HEK293 (cell line): ENCODE results near the gene BSCL2.

ENCODE experiments used
- CTCF ChIA-PET: fragments of 350-600 bp; formaldehyde crosslinking; extraction: SDS; loops from one replicate; lab custom pipeline; 2021; ENCODE audit warnings: antibody characterized with exemption; lab: Yijun Ruan, JAX
- POLR2A ChIA-PET: fragments of 300-600 bp; formaldehyde crosslinking; extraction: SDS; loops from one replicate; lab custom pipeline; 2020; ENCODE audit warnings: antibody characterized with exemption, inconsistent platforms; lab: Yijun Ruan, JAX
- H3K27ac ChIP-seq: fragments of 200-500 bp; sonication (Bioruptor generic); 2 replicates; pipeline ENCODE4 v1.5.1; 2014; ENCODE audit warnings: low read depth, low read length, control low read depth, inconsistent platforms; ENCODE audit errors: extremely low read depth
- H3K36me3 ChIP-seq, 2 experiments: fragments of 200-500 bp in 1 of 2; sonication (Bioruptor generic) in 1 of 2; 1 replicate in 1 of 2; 2 replicates in 1 of 2; pipeline ENCODE4 v1.5.1; 2014 to 2017; ENCODE audit warnings: inconsistent platforms in 2 of 2, low read length in 2 of 2; ENCODE audit not compliant: control insufficient read depth in 2 of 2, insufficient read depth in 1 of 2
- H3K4me1 ChIP-seq: fragments of 200-500 bp; sonication (Bioruptor generic); 2 replicates; pipeline ENCODE4 v1.5.1; 2014; ENCODE audit warnings: mild to moderate bottlenecking, low read length, inconsistent platforms; ENCODE audit not compliant: control insufficient read depth, insufficient read depth
- H3K4me3 ChIP-seq: 2 replicates; pipeline ENCODE4 v1.5.1; 2011; ENCODE audit warnings: low read depth, mild to moderate bottlenecking, control low read depth, low read length, moderate library complexity
- H3K9me3 ChIP-seq: fragments of 200-500 bp; sonication (Bioruptor generic); 2 replicates; pipeline ENCODE4 v1.5.1; 2014; ENCODE audit warnings: low read depth, low read length, inconsistent platforms; ENCODE audit not compliant: control insufficient read depth, insufficient read depth
- GLIS1 ChIP-seq: fragments of 450-650 bp; formaldehyde crosslinking; IDR thresholded peaks from 2 replicates; pipeline ENCODE4 v1.5.1; 2016; ENCODE audit warnings: missing biosample characterization, missing genetic modification characterization
- IKZF3 ChIP-seq: fragments of 450-650 bp; IDR thresholded peaks from 2 replicates; pipeline ENCODE4 v1.5.0; 2018; ENCODE audit warnings: missing biosample characterization, mild to moderate bottlenecking, missing genetic modification characterization, moderate library complexity
- KLF9 ChIP-seq: fragments of 450-650 bp; formaldehyde crosslinking; IDR thresholded peaks from 2 replicates; pipeline ENCODE4 v1.5.1; 2016; ENCODE audit warnings: missing biosample characterization, missing genetic modification characterization, low read depth
- SETDB1 ChIP-seq: IDR thresholded peaks from one replicate; pipeline ENCODE4 v1.6.1; 2017; ENCODE audit warnings: mild to moderate bottlenecking, low read length, moderate library complexity, mixed read lengths; ENCODE audit not compliant: insufficient read length
- SP3 ChIP-seq: fragments of 450-650 bp; formaldehyde crosslinking; IDR thresholded peaks from 2 replicates; pipeline ENCODE4 v1.5.1; 2016; ENCODE audit warnings: missing biosample characterization, missing genetic modification characterization
- SP7 ChIP-seq: fragments of 450-650 bp; formaldehyde crosslinking; IDR thresholded peaks from 2 replicates; pipeline ENCODE4 v1.5.1; 2016; ENCODE audit warnings: missing biosample characterization, missing genetic modification characterization
- WT1 ChIP-seq: fragments of 450-650 bp; formaldehyde crosslinking; IDR thresholded peaks from 2 replicates; pipeline ENCODE4 v1.5.1; 2016; ENCODE audit warnings: missing biosample characterization, missing genetic modification characterization
- ZBTB7A ChIP-seq: fragments of 450-650 bp; formaldehyde crosslinking; IDR thresholded peaks from 2 replicates; pipeline ENCODE4 v1.5.1; 2016; ENCODE audit warnings: low read depth, missing biosample characterization, missing genetic modification characterization
- ZFHX2 ChIP-seq: fragments of 450-650 bp; formaldehyde crosslinking; conservative IDR thresholded peaks from 2 replicates; pipeline ENCODE4 v1.5.1; 2016; ENCODE audit warnings: missing biosample characterization, missing genetic modification characterization
- ZNF146 ChIP-seq: fragments of 450-650 bp; formaldehyde crosslinking; IDR thresholded peaks from 2 replicates; pipeline ENCODE4 v1.5.1; 2016; ENCODE audit warnings: missing biosample characterization, missing genetic modification characterization
- ZNF341 ChIP-seq: fragments of 450-650 bp; formaldehyde crosslinking; IDR thresholded peaks from 2 replicates; pipeline ENCODE4; 2016; ENCODE audit warnings: low read depth, missing biosample characterization, missing genetic modification characterization
- ZNF473 ChIP-seq: fragments of 450-650 bp; formaldehyde crosslinking; IDR thresholded peaks from 2 replicates; pipeline ENCODE4 v1.5.1; 2017; ENCODE audit warnings: missing biosample characterization, missing genetic modification characterization
- ZNF510 ChIP-seq: fragments of 450-650 bp; formaldehyde crosslinking; IDR thresholded peaks from 2 replicates; pipeline ENCODE4 v1.5.1; 2018; ENCODE audit warnings: mild to moderate bottlenecking, missing genetic modification characterization, missing biosample characterization; ENCODE audit not compliant: insufficient replicate concordance
- ZSCAN16 ChIP-seq: fragments of 450-650 bp; formaldehyde crosslinking; IDR thresholded peaks from 2 replicates; pipeline ENCODE4 v1.5.1; 2016; ENCODE audit warnings: missing biosample characterization, missing genetic modification characterization
- TF ChIP-seq, protein P1 (sequence below): fragments of 450-650 bp; formaldehyde crosslinking; IDR thresholded peaks from 2 replicates; pipeline ENCODE4 v1.5.1; 2016; ENCODE audit warnings: missing biosample characterization, missing genetic modification characterization
- TF ChIP-seq, protein P2 (sequence below): fragments of 450-650 bp; formaldehyde crosslinking; IDR thresholded peaks from 2 replicates; pipeline ENCODE4 v1.5.1; 2017; ENCODE audit warnings: missing biosample characterization, mild to moderate bottlenecking, missing genetic modification characterization, moderate library complexity
- TF ChIP-seq, protein P3 (sequence below): fragments of 450-650 bp; formaldehyde crosslinking; IDR thresholded peaks from 2 replicates; pipeline ENCODE4 v1.5.1; 2016; ENCODE audit warnings: missing biosample characterization, missing genetic modification characterization, borderline replicate concordance
- TF ChIP-seq, protein P4 (sequence below): fragments of 450-650 bp; IDR thresholded peaks from 2 replicates; pipeline ENCODE4 v1.5.1; 2018; ENCODE audit warnings: missing biosample characterization, missing genetic modification characterization
- TF ChIP-seq, protein P5 (sequence below): fragments of 450-650 bp; formaldehyde crosslinking; IDR thresholded peaks from 2 replicates; pipeline ENCODE4 v1.5.1; 2016; ENCODE audit warnings: missing biosample characterization, missing genetic modification characterization, borderline replicate concordance

The BSCL2 gene

DNA sequence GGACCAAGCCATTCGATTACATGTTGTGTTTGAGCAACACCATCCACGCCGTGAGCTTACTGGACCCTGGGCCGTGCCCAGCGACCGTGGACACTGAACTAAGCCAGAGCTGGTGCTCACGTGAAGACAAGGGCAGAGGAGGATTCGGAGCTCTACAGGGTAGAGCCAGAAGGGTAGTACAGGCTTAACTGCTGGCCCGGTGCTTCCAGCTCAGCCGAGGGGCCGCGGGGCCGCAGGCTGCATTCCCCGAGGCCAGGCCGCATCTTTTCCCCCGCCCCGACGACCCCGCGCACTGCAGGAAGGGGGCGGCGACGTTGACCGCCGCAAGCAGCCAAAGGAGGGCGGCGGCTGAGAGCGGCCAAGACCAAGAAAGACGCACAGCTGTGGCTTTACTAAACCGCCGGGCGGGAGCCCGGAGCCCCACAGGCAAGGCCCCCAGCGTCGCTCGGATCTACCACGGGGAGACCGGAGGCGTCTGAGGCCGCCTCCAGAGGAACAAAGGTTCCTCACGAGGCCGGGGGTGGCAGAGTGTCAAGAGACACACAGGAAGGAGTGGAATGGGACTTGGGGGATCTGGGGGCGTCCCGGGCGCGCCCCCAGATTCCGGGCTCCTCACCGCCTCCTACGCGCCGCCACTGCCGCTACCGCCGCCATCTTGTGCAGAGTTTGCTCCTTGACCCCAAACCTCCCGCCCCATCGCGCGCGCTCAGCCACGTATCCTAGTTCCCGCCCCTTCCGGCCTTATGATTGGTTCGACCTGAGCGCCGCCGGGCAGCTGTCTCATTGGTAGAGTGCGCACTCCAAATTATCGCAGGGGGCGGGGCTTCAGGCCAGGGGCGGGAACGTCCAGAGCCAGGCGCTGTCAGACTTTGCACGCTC lies 61.0 kb downstream of the BSCL2 start, which contains the start of gene GANAB (continued):
- TF ChIP-seq, protein P1, sequence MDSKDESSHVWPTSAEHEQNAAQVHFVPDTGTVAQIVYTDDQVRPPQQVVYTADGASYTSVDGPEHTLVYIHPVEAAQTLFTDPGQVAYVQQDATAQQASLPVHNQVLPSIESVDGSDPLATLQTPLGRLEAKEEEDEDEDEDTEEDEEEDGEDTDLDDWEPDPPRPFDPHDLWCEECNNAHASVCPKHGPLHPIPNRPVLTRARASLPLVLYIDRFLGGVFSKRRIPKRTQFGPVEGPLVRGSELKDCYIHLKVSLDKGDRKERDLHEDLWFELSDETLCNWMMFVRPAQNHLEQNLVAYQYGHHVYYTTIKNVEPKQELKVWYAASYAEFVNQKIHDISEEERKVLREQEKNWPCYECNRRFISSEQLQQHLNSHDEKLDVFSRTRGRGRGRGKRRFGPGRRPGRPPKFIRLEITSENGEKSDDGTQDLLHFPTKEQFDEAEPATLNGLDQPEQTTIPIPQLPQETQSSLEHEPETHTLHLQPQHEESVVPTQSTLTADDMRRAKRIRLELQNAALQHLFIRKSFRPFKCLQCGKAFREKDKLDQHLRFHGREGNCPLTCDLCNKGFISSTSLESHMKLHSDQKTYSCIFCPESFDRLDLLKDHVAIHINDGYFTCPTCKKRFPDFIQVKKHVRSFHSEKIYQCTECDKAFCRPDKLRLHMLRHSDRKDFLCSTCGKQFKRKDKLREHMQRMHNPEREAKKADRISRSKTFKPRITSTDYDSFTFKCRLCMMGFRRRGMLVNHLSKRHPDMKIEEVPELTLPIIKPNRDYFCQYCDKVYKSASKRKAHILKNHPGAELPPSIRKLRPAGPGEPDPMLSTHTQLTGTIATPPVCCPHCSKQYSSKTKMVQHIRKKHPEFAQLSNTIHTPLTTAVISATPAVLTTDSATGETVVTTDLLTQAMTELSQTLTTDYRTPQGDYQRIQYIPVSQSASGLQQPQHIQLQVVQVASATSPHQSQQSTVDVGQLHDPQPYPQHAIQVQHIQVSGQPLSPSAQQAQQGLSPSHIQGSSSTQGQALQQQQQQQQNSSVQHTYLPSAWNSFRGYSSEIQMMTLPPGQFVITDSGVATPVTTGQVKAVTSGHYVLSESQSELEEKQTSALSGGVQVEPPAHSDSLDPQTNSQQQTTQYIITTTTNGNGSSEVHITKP (tag by site-specific recombination), result 0 out of 2 replicates have a peak, but pooled peaks have one; percentile 10
- TF ChIP-seq IKZF3, result no peak
- TF ChIP-seq ZNF146, result 0 out of 2 replicates have a peak, but pooled peaks have one; percentile 3
- peak; percentile 59 for TF ChIP-seq GLIS1
- TF ChIP-seq ZFHX2 (tag by site-specific recombination), result peak; percentile 98
- peak; percentile 21; the same call in 1 of the 2 replicates for TF ChIP-seq KLF9 (tag by site-specific recombination)
- 0 out of 2 replicates have a peak, but pooled peaks have one; percentile 34 for TF ChIP-seq WT1 (tag by site-specific recombination)
- peak; percentile 79 for TF ChIP-seq SP3 (tag by site-specific recombination)

DNA sequence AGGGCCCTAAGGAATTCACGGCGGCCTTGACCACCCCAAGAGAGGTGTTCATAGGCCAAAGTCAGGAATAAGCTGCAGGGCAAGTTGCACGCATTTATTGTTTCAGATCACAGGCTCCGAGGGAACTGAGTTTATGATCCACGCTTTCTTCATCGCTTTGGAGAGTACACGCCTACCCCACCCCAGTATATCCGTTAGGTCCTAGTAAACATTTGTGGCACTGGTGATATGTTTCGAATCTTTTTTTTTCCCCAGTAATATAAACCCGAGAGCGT lies 61.6 kb downstream of the BSCL2 start:
- Histone ChIP-seq H3K9me3 (no peaks in the 10 kb centered on the region), H3K4me3 (peak overlapping the region; percentile 86), H3K36me3 (peaks cover 5 to 54% of the 10 kb centered on the region in 2 experiments; a peak in 2 of 3 replicates), H3K4me1 (peaks cover 3% of the 10 kb centered on the region; the same call in 1 of the 2 replicates), H3K27ac (peak overlapping the region; percentile 83; the same call in 1 of the 2 replicates)
- POLR2A ChIA-PET, result interaction anchor here (1.1 to 5.9 kb wide), 14 partner anchors 8 to 256 kb away, joined by 3 to 79 read pairs (median 6); partner anchors contain the start of genes B3GAT3, C11orf98, CSKMT and EEF1G
- CTCF ChIA-PET, result interaction anchor here (0.9 to 1.5 kb wide), 3 partner anchors 10 to 85 kb away, joined by 3 to 5 read pairs (median 4); no protein-coding TSS in a partner anchor
- TF ChIP-seq, protein P2, sequence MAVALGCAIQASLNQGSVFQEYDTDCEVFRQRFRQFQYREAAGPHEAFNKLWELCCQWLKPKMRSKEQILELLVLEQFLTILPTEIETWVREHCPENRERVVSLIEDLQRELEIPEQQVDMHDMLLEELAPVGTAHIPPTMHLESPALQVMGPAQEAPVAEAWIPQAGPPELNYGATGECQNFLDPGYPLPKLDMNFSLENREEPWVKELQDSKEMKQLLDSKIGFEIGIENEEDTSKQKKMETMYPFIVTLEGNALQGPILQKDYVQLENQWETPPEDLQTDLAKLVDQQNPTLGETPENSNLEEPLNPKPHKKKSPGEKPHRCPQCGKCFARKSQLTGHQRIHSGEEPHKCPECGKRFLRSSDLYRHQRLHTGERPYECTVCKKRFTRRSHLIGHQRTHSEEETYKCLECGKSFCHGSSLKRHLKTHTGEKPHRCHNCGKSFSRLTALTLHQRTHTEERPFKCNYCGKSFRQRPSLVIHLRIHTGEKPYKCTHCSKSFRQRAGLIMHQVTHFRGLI (tag by site-specific recombination), result no peak
- TF ChIP-seq, protein P3, sequence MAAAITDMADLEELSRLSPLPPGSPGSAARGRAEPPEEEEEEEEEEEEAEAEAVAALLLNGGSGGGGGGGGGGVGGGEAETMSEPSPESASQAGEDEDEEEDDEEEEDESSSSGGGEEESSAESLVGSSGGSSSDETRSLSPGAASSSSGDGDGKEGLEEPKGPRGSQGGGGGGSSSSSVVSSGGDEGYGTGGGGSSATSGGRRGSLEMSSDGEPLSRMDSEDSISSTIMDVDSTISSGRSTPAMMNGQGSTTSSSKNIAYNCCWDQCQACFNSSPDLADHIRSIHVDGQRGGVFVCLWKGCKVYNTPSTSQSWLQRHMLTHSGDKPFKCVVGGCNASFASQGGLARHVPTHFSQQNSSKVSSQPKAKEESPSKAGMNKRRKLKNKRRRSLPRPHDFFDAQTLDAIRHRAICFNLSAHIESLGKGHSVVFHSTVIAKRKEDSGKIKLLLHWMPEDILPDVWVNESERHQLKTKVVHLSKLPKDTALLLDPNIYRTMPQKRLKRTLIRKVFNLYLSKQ (tag by site-specific recombination), result no peak
- TF ChIP-seq ZNF473 (tag by site-specific recombination) (no peak), SP7 (tag by site-specific recombination) (no peak), ZSCAN16 (tag by site-specific recombination) (no peak), ZNF510 (tag by site-specific recombination) (no peak), ZBTB7A (tag by site-specific recombination) (no peak), ZNF341 (tag by site-specific recombination) (no peak), SETDB1 (no peak)
- TF ChIP-seq, protein P4, sequence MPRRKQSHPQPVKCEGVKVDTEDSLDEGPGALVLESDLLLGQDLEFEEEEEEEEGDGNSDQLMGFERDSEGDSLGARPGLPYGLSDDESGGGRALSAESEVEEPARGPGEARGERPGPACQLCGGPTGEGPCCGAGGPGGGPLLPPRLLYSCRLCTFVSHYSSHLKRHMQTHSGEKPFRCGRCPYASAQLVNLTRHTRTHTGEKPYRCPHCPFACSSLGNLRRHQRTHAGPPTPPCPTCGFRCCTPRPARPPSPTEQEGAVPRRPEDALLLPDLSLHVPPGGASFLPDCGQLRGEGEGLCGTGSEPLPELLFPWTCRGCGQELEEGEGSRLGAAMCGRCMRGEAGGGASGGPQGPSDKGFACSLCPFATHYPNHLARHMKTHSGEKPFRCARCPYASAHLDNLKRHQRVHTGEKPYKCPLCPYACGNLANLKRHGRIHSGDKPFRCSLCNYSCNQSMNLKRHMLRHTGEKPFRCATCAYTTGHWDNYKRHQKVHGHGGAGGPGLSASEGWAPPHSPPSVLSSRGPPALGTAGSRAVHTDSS, result no peak
- TF ChIP-seq, protein P5, sequence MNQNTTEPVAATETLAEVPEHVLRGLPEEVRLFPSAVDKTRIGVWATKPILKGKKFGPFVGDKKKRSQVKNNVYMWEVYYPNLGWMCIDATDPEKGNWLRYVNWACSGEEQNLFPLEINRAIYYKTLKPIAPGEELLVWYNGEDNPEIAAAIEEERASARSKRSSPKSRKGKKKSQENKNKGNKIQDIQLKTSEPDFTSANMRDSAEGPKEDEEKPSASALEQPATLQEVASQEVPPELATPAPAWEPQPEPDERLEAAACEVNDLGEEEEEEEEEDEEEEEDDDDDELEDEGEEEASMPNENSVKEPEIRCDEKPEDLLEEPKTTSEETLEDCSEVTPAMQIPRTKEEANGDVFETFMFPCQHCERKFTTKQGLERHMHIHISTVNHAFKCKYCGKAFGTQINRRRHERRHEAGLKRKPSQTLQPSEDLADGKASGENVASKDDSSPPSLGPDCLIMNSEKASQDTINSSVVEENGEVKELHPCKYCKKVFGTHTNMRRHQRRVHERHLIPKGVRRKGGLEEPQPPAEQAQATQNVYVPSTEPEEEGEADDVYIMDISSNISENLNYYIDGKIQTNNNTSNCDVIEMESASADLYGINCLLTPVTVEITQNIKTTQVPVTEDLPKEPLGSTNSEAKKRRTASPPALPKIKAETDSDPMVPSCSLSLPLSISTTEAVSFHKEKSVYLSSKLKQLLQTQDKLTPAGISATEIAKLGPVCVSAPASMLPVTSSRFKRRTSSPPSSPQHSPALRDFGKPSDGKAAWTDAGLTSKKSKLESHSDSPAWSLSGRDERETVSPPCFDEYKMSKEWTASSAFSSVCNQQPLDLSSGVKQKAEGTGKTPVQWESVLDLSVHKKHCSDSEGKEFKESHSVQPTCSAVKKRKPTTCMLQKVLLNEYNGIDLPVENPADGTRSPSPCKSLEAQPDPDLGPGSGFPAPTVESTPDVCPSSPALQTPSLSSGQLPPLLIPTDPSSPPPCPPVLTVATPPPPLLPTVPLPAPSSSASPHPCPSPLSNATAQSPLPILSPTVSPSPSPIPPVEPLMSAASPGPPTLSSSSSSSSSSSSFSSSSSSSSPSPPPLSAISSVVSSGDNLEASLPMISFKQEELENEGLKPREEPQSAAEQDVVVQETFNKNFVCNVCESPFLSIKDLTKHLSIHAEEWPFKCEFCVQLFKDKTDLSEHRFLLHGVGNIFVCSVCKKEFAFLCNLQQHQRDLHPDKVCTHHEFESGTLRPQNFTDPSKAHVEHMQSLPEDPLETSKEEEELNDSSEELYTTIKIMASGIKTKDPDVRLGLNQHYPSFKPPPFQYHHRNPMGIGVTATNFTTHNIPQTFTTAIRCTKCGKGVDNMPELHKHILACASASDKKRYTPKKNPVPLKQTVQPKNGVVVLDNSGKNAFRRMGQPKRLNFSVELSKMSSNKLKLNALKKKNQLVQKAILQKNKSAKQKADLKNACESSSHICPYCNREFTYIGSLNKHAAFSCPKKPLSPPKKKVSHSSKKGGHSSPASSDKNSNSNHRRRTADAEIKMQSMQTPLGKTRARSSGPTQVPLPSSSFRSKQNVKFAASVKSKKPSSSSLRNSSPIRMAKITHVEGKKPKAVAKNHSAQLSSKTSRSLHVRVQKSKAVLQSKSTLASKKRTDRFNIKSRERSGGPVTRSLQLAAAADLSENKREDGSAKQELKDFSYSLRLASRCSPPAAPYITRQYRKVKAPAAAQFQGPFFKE (tag by site-specific recombination), result no peak
